Measurements from ENCODE around the gene UBL4A. TPM values are rescaled to one million over a fixed set of nuclear protein-coding genes. Genes with fewer than 3 reads are reported as not detected.

UBL4A gene
- total and polyA plus RNA-seq, 9 of the 15 experiments (the other 6 are each of a cell fraction or from before 2014, with no cell fraction given), result 15.2 to 140 (median 100) TPM

DNA sequence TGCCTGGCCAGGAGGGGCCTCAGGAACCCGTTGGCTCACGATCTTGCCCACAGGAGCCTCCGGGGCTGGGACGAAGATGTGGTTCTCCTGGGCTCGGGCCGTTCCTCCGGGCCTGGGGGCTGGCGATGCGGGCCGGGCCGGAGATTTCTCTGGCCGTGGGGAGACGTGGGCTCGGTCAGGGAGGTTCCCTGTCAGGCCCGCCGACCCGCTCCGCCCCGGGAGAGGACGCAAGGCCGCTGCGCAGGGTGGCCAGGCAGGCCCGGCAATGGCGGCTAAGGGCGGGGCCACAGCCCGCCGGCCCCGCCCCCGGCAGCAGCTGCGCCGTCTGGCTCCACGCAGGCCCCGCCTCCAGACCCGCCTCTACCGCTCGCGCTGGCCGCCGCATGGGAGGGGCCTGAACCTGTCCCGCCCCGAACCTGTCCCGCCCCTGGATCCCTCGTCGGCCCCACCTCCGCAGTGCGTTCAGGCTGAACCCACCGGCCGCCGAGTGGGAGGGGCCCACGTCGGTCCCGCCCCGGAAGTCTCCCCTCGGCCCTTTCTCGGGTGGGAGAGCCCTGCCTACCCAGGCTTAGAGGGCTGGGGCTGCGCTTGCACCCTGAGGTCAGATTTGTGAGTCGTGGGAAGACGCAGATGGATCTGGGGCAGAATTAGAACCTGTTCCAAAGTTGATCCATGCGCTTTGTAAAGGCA lies 29.7 kb upstream of the UBL4A start, which contains the start of gene FAM3A (continued):
- TF ChIP-seq ZBTB7A (IDR thresholded peaks at IDR 0.05; ENCODE audit: borderline replicate concordance, control insufficient read depth, low read depth, low read length), result peak; percentile 62; the same call in 1 of the 2 replicates
- peak; percentile 28; the same call in 1 of the 2 replicates for TF ChIP-seq MBD2 (IDR thresholded peaks at IDR 0.05; ENCODE audit: borderline replicate concordance, low read depth)
- TF ChIP-seq, protein P1, sequence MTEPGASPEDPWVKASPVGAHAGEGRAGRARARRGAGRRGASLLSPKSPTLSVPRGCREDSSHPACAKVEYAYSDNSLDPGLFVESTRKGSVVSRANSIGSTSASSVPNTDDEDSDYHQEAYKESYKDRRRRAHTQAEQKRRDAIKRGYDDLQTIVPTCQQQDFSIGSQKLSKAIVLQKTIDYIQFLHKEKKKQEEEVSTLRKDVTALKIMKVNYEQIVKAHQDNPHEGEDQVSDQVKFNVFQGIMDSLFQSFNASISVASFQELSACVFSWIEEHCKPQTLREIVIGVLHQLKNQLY (CRISPR knock-in tag; conservative IDR thresholded peaks at IDR 0.05), result no peak
- TF ChIP-seq PHF8 (IDR thresholded peaks at IDR 0.05; ENCODE audit: borderline replicate concordance, low read length), result peak; percentile 87; the same call in 1 of the 2 replicates
- no peak for TF ChIP-seq RFX5 (IDR thresholded peaks at IDR 0.05; ENCODE audit: low read depth, low read length)
- peak; percentile 16; the same call in 1 of the 2 replicates for TF ChIP-seq NR2C2 (CRISPR knock-in tag; IDR thresholded peaks at IDR 0.05)
- TF ChIP-seq NR2C2 (tag; IDR thresholded peaks at IDR 0.05), result no peak; the same call in 1 of the 2 replicates
- TF ChIP-seq ZNF785 (CRISPR knock-in tag; IDR thresholded peaks at IDR 0.05), result no peak
- peak; percentile 92 for TF ChIP-seq ETV1 (tag; conservative IDR thresholded peaks at IDR 0.05; ENCODE audit: low read depth)
- no peak for TF ChIP-seq SMAD4 (CRISPR knock-in tag; conservative IDR thresholded peaks at IDR 0.05)
- no peak for TF ChIP-seq ARNT (IDR thresholded peaks at IDR 0.05)
- TF ChIP-seq GABPA (tag; conservative IDR thresholded peaks at IDR 0.05; ENCODE audit: low read depth), result peak; percentile 86
- TF ChIP-seq TAF9B (IDR thresholded peaks at IDR 0.05; ENCODE audit: partially characterized antibody), result no peak
- peak; percentile 61 for TF ChIP-seq POLR2B (IDR thresholded peaks at IDR 0.05; ENCODE audit: low read depth, partially characterized antibody)
- TF ChIP-seq KDM5B (IDR thresholded peaks at IDR 0.05; ENCODE audit: insufficient replicate concordance, low read depth, low read length), result peak; percentile 77
- TF ChIP-seq RAD21 (CRISPR knock-in tag; conservative IDR thresholded peaks at IDR 0.05 in 1 of 2, IDR thresholded peaks at IDR 0.05 in 1 of 2), result no peak
- no peak for TF ChIP-seq SRSF9 (IDR thresholded peaks at IDR 0.05; ENCODE audit: borderline replicate concordance, low read depth, low read length)
- TF ChIP-seq GATAD2B (IDR thresholded peaks at IDR 0.05; ENCODE audit: borderline replicate concordance), result no peak
- TF ChIP-seq, protein P2, sequence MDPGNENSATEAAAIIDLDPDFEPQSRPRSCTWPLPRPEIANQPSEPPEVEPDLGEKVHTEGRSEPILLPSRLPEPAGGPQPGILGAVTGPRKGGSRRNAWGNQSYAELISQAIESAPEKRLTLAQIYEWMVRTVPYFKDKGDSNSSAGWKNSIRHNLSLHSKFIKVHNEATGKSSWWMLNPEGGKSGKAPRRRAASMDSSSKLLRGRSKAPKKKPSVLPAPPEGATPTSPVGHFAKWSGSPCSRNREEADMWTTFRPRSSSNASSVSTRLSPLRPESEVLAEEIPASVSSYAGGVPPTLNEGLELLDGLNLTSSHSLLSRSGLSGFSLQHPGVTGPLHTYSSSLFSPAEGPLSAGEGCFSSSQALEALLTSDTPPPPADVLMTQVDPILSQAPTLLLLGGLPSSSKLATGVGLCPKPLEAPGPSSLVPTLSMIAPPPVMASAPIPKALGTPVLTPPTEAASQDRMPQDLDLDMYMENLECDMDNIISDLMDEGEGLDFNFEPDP (CRISPR knock-in tag; IDR thresholded peaks at IDR 0.05), result no peak
- no peak for TF ChIP-seq NFRKB (IDR thresholded peaks at IDR 0.05; ENCODE audit: low read depth)
